GM23338 (cell line): Measurements from ENCODE around the gene DNAJC1. TPM values are rescaled to one million over a fixed set of nuclear protein-coding genes. Genes with fewer than 3 reads are reported as not detected.

ENCODE experiments used
- ATAC-seq: fragments of 200-7000 bp; cut with Tn5 transposase; 3 replicates; pipeline ENCODE4 v1.9.1; 2020
- DNase-seq: peaks from one replicate; pipeline ENCODE4 v3.0.0-alpha.2; 2015; ENCODE audit warnings: low spot score
- H2AFZ ChIP-seq: fragments of 200-600 bp; sonication (generic); 2 replicates; pipeline ENCODE4 v1.8.0; 2016; ENCODE audit warnings: antibody characterized with exemption, mild to moderate bottlenecking, moderate library complexity
- H3F3A ChIP-seq: fragments of 200-600 bp; sonication (generic); replicated peaks from 2 replicates; pipeline ENCODE4 v1.8.0; 2017; ENCODE audit warnings: antibody characterized with exemption, mixed run types, low read depth
- H3K27ac ChIP-seq: fragments of 200-600 bp; sonication (generic); 2 replicates; pipeline ENCODE4 v1.6.1; 2016; ENCODE audit warnings: low read depth
- H3K27me3 ChIP-seq: fragments of 200-600 bp; sonication (generic); 2 replicates; pipeline ENCODE4 v1.8.0; 2016; ENCODE audit warnings: mild to moderate bottlenecking, mixed run types, moderate library complexity; ENCODE audit not compliant: insufficient read depth
- H3K36me3 ChIP-seq: fragments of 200-600 bp; sonication (generic); 2 replicates; pipeline ENCODE4 v1.8.0; 2016; ENCODE audit warnings: mild to moderate bottlenecking; ENCODE audit not compliant: insufficient read depth
- H3K4me1 ChIP-seq: fragments of 200-600 bp; sonication (generic); 2 replicates; pipeline ENCODE4 v1.8.0; 2016; ENCODE audit warnings: mild to moderate bottlenecking, moderate library complexity; ENCODE audit not compliant: insufficient read depth
- H3K4me2 ChIP-seq: fragments of 200-600 bp; sonication (generic); 2 replicates; pipeline ENCODE4 v1.7.1; 2017; ENCODE audit warnings: mixed run types
- H3K4me3 ChIP-seq: fragments of 200-600 bp; sonication (generic); 2 replicates; pipeline ENCODE4 v1.6.1; 2016; ENCODE audit warnings: mixed run types
- H3K79me2 ChIP-seq: fragments of 200-600 bp; sonication (generic); replicated peaks from 2 replicates; pipeline ENCODE4 v1.8.0; 2017; ENCODE audit warnings: mild to moderate bottlenecking; ENCODE audit not compliant: insufficient read depth
- H3K9me2 ChIP-seq: fragments of 200-600 bp; sonication (generic); 2 replicates; pipeline ENCODE4 v1.8.0; 2017; ENCODE audit not compliant: insufficient read depth
- H4K20me1 ChIP-seq: fragments of 200-600 bp; sonication (generic); replicated peaks from 2 replicates; pipeline ENCODE4 v1.8.0; 2017; ENCODE audit warnings: mild to moderate bottlenecking; ENCODE audit not compliant: insufficient read depth
- H3K27ac Mint-ChIP-seq: 2 replicates; pipeline ENCODE4 v1.8.0; 2020; ENCODE audit warnings: inconsistent platforms, mild to moderate bottlenecking, moderate library complexity, mixed read lengths
- H3K27me3 Mint-ChIP-seq: 3 replicates; pipeline ENCODE4 v1.8.0; 2022; ENCODE audit warnings: low read depth, mild to moderate bottlenecking, moderate library complexity, mixed read lengths, inconsistent platforms; ENCODE audit not compliant: insufficient read depth, poor library complexity
- H3K36me3 Mint-ChIP-seq: 3 replicates; pipeline ENCODE4 v1.8.0; 2021; ENCODE audit warnings: low read depth, mild to moderate bottlenecking, inconsistent platforms, moderate library complexity, mixed read lengths
- H3K4me1 Mint-ChIP-seq: 3 replicates; pipeline ENCODE4 v1.8.0; 2020; ENCODE audit warnings: mild to moderate bottlenecking, inconsistent platforms, mixed read lengths
- H3K4me3 Mint-ChIP-seq: 3 replicates; pipeline ENCODE4 v1.8.0; 2021; ENCODE audit warnings: moderate library complexity, mild to moderate bottlenecking, inconsistent platforms, mixed read lengths
- H3K9me3 Mint-ChIP-seq: 3 replicates; pipeline ENCODE4 v1.8.0; 2020; ENCODE audit warnings: moderate library complexity, mild to moderate bottlenecking, inconsistent platforms, mixed read lengths
- CREB1 ChIP-seq: fragments of 250-450 bp; sonication (Bioruptor Pico); IDR thresholded peaks from 2 replicates; pipeline ENCODE4 v1.5.0; 2020; ENCODE audit warnings: low read depth, mild to moderate bottlenecking, moderate library complexity
- CTCF ChIP-seq, 2 experiments: fragments of 200-600 bp in 1 of 2; sonication (generic) in 1 of 2; conservative IDR thresholded peaks; 2 replicates each; pipeline versions ENCODE4 v1.5.1 to v1.6.1; 2016 to 2017; ENCODE audit warnings: antibody characterized with exemption in 2 of 2, low read depth in 2 of 2, mild to moderate bottlenecking in 2 of 2, moderate library complexity in 1 of 2
- EZH2phosphoT487 ChIP-seq: fragments of 200-600 bp; sonication (generic); IDR thresholded peaks from one replicate; pipeline ENCODE4 v1.8.1; 2018; ENCODE audit warnings: antibody characterized with exemption; ENCODE audit not compliant: unreplicated experiment
- JUNB ChIP-seq: IDR thresholded peaks from one replicate; pipeline ENCODE4 v1.6.1; 2016; ENCODE audit warnings: antibody characterized with exemption; ENCODE audit not compliant: unreplicated experiment
- NANOG ChIP-seq: IDR thresholded peaks from 2 replicates; pipeline ENCODE4 v1.6.1; 2016; ENCODE audit warnings: antibody characterized with exemption, borderline replicate concordance
- POLR2AphosphoS5 ChIP-seq: IDR thresholded peaks from 2 replicates; pipeline ENCODE4 v1.6.1; 2016; ENCODE audit warnings: antibody characterized with exemption, low read depth
- REST ChIP-seq: IDR thresholded peaks from one replicate; pipeline ENCODE4 v1.6.1; 2018; ENCODE audit warnings: antibody characterized with exemption; ENCODE audit not compliant: unreplicated experiment
- STAT1 ChIP-seq: IDR thresholded peaks from one replicate; pipeline ENCODE4 v1.6.1; 2016; ENCODE audit warnings: antibody characterized with exemption; ENCODE audit not compliant: unreplicated experiment
- ZNF114 ChIP-seq: fragments of 250-450 bp; sonication (Bioruptor Pico); IDR thresholded peaks from 2 replicates; pipeline ENCODE4 v1.5.0; 2020; ENCODE audit warnings: mild to moderate bottlenecking, moderate library complexity
- ZNF331 ChIP-seq: fragments of 250-450 bp; sonication (Bioruptor Pico); IDR thresholded peaks from 2 replicates; pipeline ENCODE4 v1.5.0; 2020; ENCODE audit warnings: low read depth, mild to moderate bottlenecking, moderate library complexity
- ZNF462 ChIP-seq: fragments of 250-450 bp; sonication (Bioruptor Pico); IDR thresholded peaks from 2 replicates; pipeline ENCODE4 v1.5.0; 2020; ENCODE audit warnings: mild to moderate bottlenecking, moderate library complexity
- polyA plus RNA-seq: library from polyadenylated mRNA; unstranded; fragments of >200 nt; fragmentation: Nextera tagmentation; extraction: Ambion mirVana; gene quantifications from 2 replicates; pipeline ENCODE4 v1.2.1, GENCODE V29; 2016
- total RNA-seq: library from RNA; depleted of rRNA; stranded (reverse); fragments of >200 nt; shearing (Covaris generic); gene quantifications from 2 replicates; pipeline ENCODE4 v1.2.3, GENCODE V29; 2014

Gene DNAJC1
- total and polyA plus RNA-seq, 2 experiments from 2014 or later, result 38.6 to 45.3 TPM

- Histone ChIP-seq H3K36me3 (no peaks in the 10 kb centered on the region), H2AFZ (no peak overlapping the region), H3K4me3 (no peak overlapping the region), H3K79me2 (no peaks in the 10 kb centered on the region), H3K4me1 (no peaks in the 10 kb centered on the region), H3K27ac (no peak overlapping the region), H3K27me3 (no peaks in the 10 kb centered on the region), H3K4me2 (no peak overlapping the region), H3F3A (no peaks in the 10 kb centered on the region), H3K9me2 (peaks cover 12% of the 10 kb centered on the region; the same call in 1 of the 2 replicates), H4K20me1 (no peaks in the 10 kb centered on the region)
- Mint-ChIP-seq H3K9me3 (no peaks in the 10 kb centered on the region; the same call in 2 of the 3 replicates), H3K4me3 (no peak overlapping the region), H3K4me1 (no peaks in the 10 kb centered on the region), H3K27ac (no peak overlapping the region), H3K27me3 (no peaks in the 10 kb centered on the region), H3K36me3 (no peaks in the 10 kb centered on the region)
- no peak for DNase-seq
- TF ChIP-seq STAT1, result no peak
- no peak for TF ChIP-seq JUNB
- no peak for TF ChIP-seq ZNF462 (CRISPR knock-in tag)
- TF ChIP-seq EZH2phosphoT487, result no peak
- no peak for ATAC-seq
Observed at GRCh38 chr10:22026287-22026686, 22.8 kb upstream of the DNAJC1 start.

GRCh38 chr10:22023508-22023907 is 20.0 kb upstream of the DNAJC1 start:
- Histone ChIP-seq H3K4me2 (no peak overlapping the region), H3K4me1 (no peaks in the 10 kb centered on the region), H3K27ac (no peak overlapping the region), H3K27me3 (no peaks in the 10 kb centered on the region), H3K79me2 (no peaks in the 10 kb centered on the region), H3K9me2 (peaks cover 17% of the 10 kb centered on the region; the same call in 1 of the 2 replicates), H3K36me3 (no peaks in the 10 kb centered on the region), H2AFZ (no peak overlapping the region), H4K20me1 (no peaks in the 10 kb centered on the region), H3K4me3 (no peak overlapping the region), H3F3A (no peaks in the 10 kb centered on the region)
- Mint-ChIP-seq H3K9me3 (no peaks in the 10 kb centered on the region; the same call in 2 of the 3 replicates), H3K36me3 (no peaks in the 10 kb centered on the region), H3K27ac (no peak overlapping the region), H3K27me3 (no peaks in the 10 kb centered on the region), H3K4me3 (no peak overlapping the region), H3K4me1 (no peaks in the 10 kb centered on the region)
- DNase-seq (no peak), ATAC-seq (no peak)
- TF ChIP-seq ZNF331, result no peak
- no peak for TF ChIP-seq JUNB
- no peak for TF ChIP-seq STAT1
- no peak for TF ChIP-seq EZH2phosphoT487
- no peak for TF ChIP-seq POLR2AphosphoS5
- TF ChIP-seq REST, result no peak
- TF ChIP-seq NANOG, result no peak
- TF ChIP-seq CTCF (conservative IDR thresholded peaks at IDR 0.05; ENCODE audit: low read depth in 2 of 2), result no peak
- no peak for TF ChIP-seq ZNF114 (CRISPR knock-in tag)
- TF ChIP-seq CREB1, result no peak
